HepG2 (cell line): Measurements from ENCODE around the gene PIP5K1C. TPM values are rescaled to one million over a fixed set of nuclear protein-coding genes. Genes with fewer than 3 reads are reported as not detected.
A peak's percentile ranks its signal among the peaks of the same experiment; 100 is the strongest.

Experiments used
- ATAC-seq: fragments of 200-7000 bp; cut with Tn5 transposase; 3 replicates; pipeline ENCODE4 v1.9.1; 2020; ENCODE audit warnings: mild to moderate bottlenecking, moderate library complexity
- BruUV-seq: library from RNA; stranded (reverse); fragments of 400-500 nt; replicated peaks from 2 replicates; lab custom pipeline; 2021; lab: Mats Ljungman, UMichigan
- CTCF ChIA-PET: fragments of 300-600 bp; formaldehyde crosslinking; extraction: SDS; loops from one replicate; lab custom pipeline; 2021; ENCODE audit warnings: low total read pairs, inconsistent platforms, low intra/inter-chr PET ratio; lab: Yijun Ruan, JAX
- POLR2A ChIA-PET: fragments of 350-600 bp; sonication (Branson Sonifier 250); formaldehyde crosslinking; loops from one replicate; lab custom pipeline; 2020; ENCODE audit warnings: antibody characterized with exemption, inconsistent platforms; lab: Yijun Ruan, JAX
- DNase-seq: peaks from one replicate; pipeline ENCODE4 v3.0.0-alpha.2; 2015; ENCODE audit warnings: low spot score
- FAIRE-seq: peaks from 3 replicates; lab custom pipeline; 2011; peaks lifted over from hg19 to GRCh38; lab: Jason Lieb, UNC
- H2AFZ ChIP-seq: one replicate; pipeline ENCODE4 v1.6.1; 2011; ENCODE audit warnings: low read length, inconsistent platforms
- H3K27ac ChIP-seq: fragments of 300-600 bp; 3 replicates; pipeline ENCODE4 v1.8.0; 2011; ENCODE audit warnings: mixed run types, mild to moderate bottlenecking, mixed read lengths, low read length, inconsistent platforms; ENCODE audit not compliant: insufficient read depth; ENCODE audit errors: extremely low read length
- H3K27me3 ChIP-seq, 2 experiments: fragments of 200-600 bp in 1 of 2; 2 replicates in 1 of 2; 3 replicates in 1 of 2; pipeline versions ENCODE4 v1.6.0 to v1.8.0; 2011; ENCODE audit warnings: low read length in 2 of 2, mild to moderate bottlenecking in 2 of 2, moderate library complexity in 2 of 2, inconsistent platforms in 1 of 2; ENCODE audit not compliant: insufficient read depth in 2 of 2, control insufficient read depth in 1 of 2
- H3K36me3 ChIP-seq, 2 experiments: fragments of 200-600 bp in 1 of 2; replicated peaks in 1 of 2; 2 replicates in 1 of 2; 3 replicates in 1 of 2; pipeline versions ENCODE4 v1.5.1 to v1.8.0; 2011; ENCODE audit warnings: low read length in 2 of 2, inconsistent platforms in 1 of 2; ENCODE audit not compliant: insufficient read depth in 2 of 2, control insufficient read depth in 1 of 2
- H3K4me1 ChIP-seq: 2 replicates; pipeline ENCODE4 v1.5.1; 2012; ENCODE audit warnings: low read length, inconsistent platforms; ENCODE audit not compliant: insufficient read depth
- H3K4me2 ChIP-seq: 2 replicates; pipeline ENCODE4 v1.6.0; 2011; ENCODE audit warnings: low read depth, low read length, inconsistent platforms
- H3K4me3 ChIP-seq, 3 experiments: fragments of 200-600 bp in 1 of 3; sonication (generic), shearing (Covaris generic) in 1 of 3; replicated peaks in 1 of 3; 2 replicates each; pipeline ENCODE4 v1.5.1; 2011 to 2016; ENCODE audit warnings: low read length in 3 of 3, inconsistent platforms in 2 of 3, low read depth in 2 of 3, mild to moderate bottlenecking in 2 of 3, control low read depth in 1 of 3, mixed read lengths in 1 of 3; ENCODE audit not compliant: insufficient read depth in 1 of 3
- H3K79me2 ChIP-seq: one replicate; pipeline ENCODE4 v1.6.1; 2011; ENCODE audit warnings: low read length, inconsistent platforms; ENCODE audit not compliant: insufficient read depth
- H3K9ac ChIP-seq: 2 replicates; pipeline ENCODE4 v1.6.0; 2011; ENCODE audit warnings: mild to moderate bottlenecking, low read depth, low read length, inconsistent platforms; ENCODE audit not compliant: insufficient read depth
- H3K9me3 ChIP-seq: 2 replicates; pipeline ENCODE4 v1.5.1; 2012; ENCODE audit warnings: mild to moderate bottlenecking, low read length
- H4K20me1 ChIP-seq: 2 replicates; pipeline ENCODE4 v1.6.0; 2011; ENCODE audit warnings: inconsistent platforms, mild to moderate bottlenecking, low read length, moderate library complexity; ENCODE audit not compliant: insufficient read depth
- EZH2 ChIP-seq: conservative IDR thresholded peaks from 2 replicates; pipeline ENCODE4 v1.6.1; 2012; ENCODE audit warnings: mild to moderate bottlenecking, low read depth, low read length, moderate library complexity
- ZNF687 ChIP-seq: sonication (generic); formaldehyde crosslinking; IDR thresholded peaks from 2 replicates; pipeline ENCODE4 v1.5.1; 2020; ENCODE audit warnings: mild to moderate bottlenecking, missing genetic modification reagents, moderate library complexity
- WGBS: methylation state at CpG from one replicate; pipeline ENCODE4 v1.1.6; 2017; ENCODE audit warnings: low lambda C conversion rate; 5-methylcytosine and 5-hydroxymethylcytosine counted together
- in situ Hi-C: cut with HindIII; loops from 2 replicates; pipeline ENCODE4 v1.10.0; 2017; ENCODE audit warnings: low pct_unique_long_range_greater_than_20kb; ENCODE audit not compliant: extremely low pct_ligation_motif_present
- intact Hi-C: fragments of 100-400 bp; cut with micrococcal nuclease; formaldehyde crosslinking; loops from one replicate; pipeline ENCODE4 v1.10.0; 2022; ENCODE audit not compliant: unreplicated experiment
- polyA plus RNA-seq, 8 experiments: library from polyadenylated mRNA; depleted of rRNA in 3 of 8; stranded (reverse) in 7 of 8; unstranded in 1 of 8; fragments of >200 nt; fragmentation: Illumina TruSeq in 4 of 8; extraction: Trizol in 4 of 8; gene quantifications; 2 replicates each; pipeline versions ENCODE4 v1.2.1 to v1.2.3, GENCODE V29; 2011 to 2016; ENCODE audit warnings: low read depth in 4 of 8, missing spikeins in 1 of 8, mixed read lengths in 1 of 8; ENCODE audit not compliant: insufficient read depth in 1 of 8
- total RNA-seq, 5 experiments: library from RNA; depleted of rRNA; stranded (reverse); fragments of >200 nt; fragmentation: Illumina TruSeq; extraction: Trizol; gene quantifications; 2 replicates each; pipeline ENCODE4 v1.2.3, GENCODE V29; 2016; ENCODE audit warnings: low read depth in 1 of 5

The PIP5K1C gene
- total and polyA plus RNA-seq, 2 of the 13 experiments (the other 11 are each of a cell fraction or from before 2014, with no cell fraction given), result 3.6 to 4.3 TPM

GRCh38 chr19:3682741-3683404 is 17.4 kb downstream of the PIP5K1C start:
- no peak overlapping the region for H3K27ac ChIP-seq
- WGBS, result 96% methylated on average over 15 of the region's 17 CpGs

More at GRCh38 chr19:3682741-3683404, 17.4 kb downstream of the PIP5K1C start:
- intact Hi-C loops (no loop called here), in situ Hi-C loops (no loop called here)
- TF ChIP-seq ZNF687 (CRISPR knock-in tag) (0 out of 2 replicates have a peak, but pooled peaks have one; percentile 11), EZH2 (no peak)
- no peak for ATAC-seq
- FAIRE-seq, result no peak
- ChIA-PET POLR2A (no interaction called here), CTCF (no interaction called here)
- BruUV-seq, result no TSS peak
- H3K79me2 ChIP-seq, result no peaks in the 10 kb centered on the region
- peaks cover 12% of the 10 kb centered on the region for H3K4me1 ChIP-seq
- H3K27me3 ChIP-seq, result no peaks in the 10 kb centered on the region
- H2AFZ ChIP-seq, result no peak overlapping the region
- H3K4me3 ChIP-seq, result no peak overlapping the region
- H3K36me3 ChIP-seq, result peaks cover 2 to 5% of the 10 kb centered on the region in 2 experiments; a peak in 3 of 5 replicates
- H4K20me1 ChIP-seq, result no peaks in the 10 kb centered on the region
- H3K9me3 ChIP-seq, result peaks cover 9% of the 10 kb centered on the region; the same call in 1 of the 2 replicates
- H3K4me2 ChIP-seq, result no peak overlapping the region
- DNase-seq, result no peak
- no peak overlapping the region for H3K9ac ChIP-seq
